ENCODE results near the gene RAP1B. TPM values are rescaled to one million over a fixed set of nuclear protein-coding genes. Genes with fewer than 3 reads are reported as not detected.

RAP1B gene
- total RNA-seq, 4 donors from 2014 or later, result 180 to 380 (median 224) TPM

- intact Hi-C loops (cut with DNase I; ENCODE audit: low total_unique reads) (no loop called here), in situ Hi-C loops (cut with MboI; ENCODE audit: low pct_ligation_motif_present in 1 of 4, low pct_unique_long_range_greater_than_20kb in 1 of 4, low sequenced_read_pairs in 3 of 4) (no loop called here)
- TF ChIP-seq POLR2A (IDR thresholded peaks at IDR 0.05) (no peak), CTCF (IDR thresholded peaks at IDR 0.05) (no peak), EP300 (IDR thresholded peaks at IDR 0.05; ENCODE audit: low read depth) (no peak), POLR2AphosphoS5 (IDR thresholded peaks at IDR 0.05) (no peak)
- H3K36me3 ChIP-seq, result peaks cover 0 to 18% (median 8%) of the 10 kb centered on the region in 4 donors
- no peak for DNase-seq
- H3K9me3 ChIP-seq, result no peaks in the 10 kb centered on the region
- H3K27me3 ChIP-seq, result no peaks in the 10 kb centered on the region
- no peak overlapping the region for H3K4me3 ChIP-seq
- no peak overlapping the region for H3K27ac ChIP-seq
- H3K4me1 ChIP-seq, result peaks cover 5 to 26% (median 7%) of the 10 kb centered on the region in 4 donors
- WGBS, 2 donors (ENCODE audit: low coverage in 1 of 2), result 80% methylated on average over 1 of the region's 1 CpG; no CpG with 5 or more reads in 1 of the 2 donors
Observed at GRCh38 chr12:68647507-68647906, 36.8 kb downstream of the RAP1B start.

- 52 to 56% methylated on average over 3 of the region's 3 CpGs for WGBS, 2 donors (ENCODE audit: low coverage in 1 of 2)
- in situ Hi-C loops (cut with MboI; ENCODE audit: low pct_ligation_motif_present in 1 of 4, low pct_unique_long_range_greater_than_20kb in 1 of 4, low sequenced_read_pairs in 3 of 4), result no loop called here
- no peaks in the 10 kb centered on the region for H3K9me3 ChIP-seq
- no peaks in the 10 kb centered on the region for H3K27me3 ChIP-seq
- no peak for DNase-seq
- intact Hi-C loops (cut with DNase I; ENCODE audit: low total_unique reads), result no loop called here
- H3K27ac ChIP-seq, result peak overlapping the region in 1 of 4 donors; percentile 5
- H3K4me1 ChIP-seq, result peaks cover 5 to 26% (median 7%) of the 10 kb centered on the region in 4 donors
- no peak for TF ChIP-seq CTCF (IDR thresholded peaks at IDR 0.05)
- TF ChIP-seq POLR2AphosphoS5 (IDR thresholded peaks at IDR 0.05), result no peak
- no peak for TF ChIP-seq EP300 (IDR thresholded peaks at IDR 0.05; ENCODE audit: low read depth)
- TF ChIP-seq POLR2A (IDR thresholded peaks at IDR 0.05), result no peak
- H3K36me3 ChIP-seq, result peaks cover 0 to 24% (median 11%) of the 10 kb centered on the region in 4 donors
- H3K4me3 ChIP-seq, result no peak overlapping the region
Observed at GRCh38 chr12:68648179-68648578, 37.5 kb downstream of the RAP1B start.

- H3K4me1 ChIP-seq, result no peaks in the 10 kb centered on the region
- H3K27ac ChIP-seq, result no peak overlapping the region
- DNase-seq, result no peak
- H3K4me3 ChIP-seq, result no peak overlapping the region
- H3K36me3 ChIP-seq, result peaks cover 0 to 7% (median 2%) of the 10 kb centered on the region in 4 donors
- intact Hi-C loops (cut with DNase I; ENCODE audit: low total_unique reads) (no loop called here), in situ Hi-C loops (cut with MboI; ENCODE audit: low pct_ligation_motif_present in 1 of 4, low pct_unique_long_range_greater_than_20kb in 1 of 4, low sequenced_read_pairs in 3 of 4) (no loop called here)
- no peak for TF ChIP-seq EP300 (IDR thresholded peaks at IDR 0.05; ENCODE audit: low read depth)
- peak in 1 of 3 donors; percentile 3 for TF ChIP-seq POLR2AphosphoS5 (IDR thresholded peaks at IDR 0.05)
- no peak for TF ChIP-seq POLR2A (IDR thresholded peaks at IDR 0.05)
- H3K9me3 ChIP-seq, result no peaks in the 10 kb centered on the region
- WGBS, 2 donors (ENCODE audit: low coverage in 1 of 2), result 75 to 81% methylated on average over 3 of the region's 3 CpGs
- no peaks in the 10 kb centered on the region for H3K27me3 ChIP-seq
Observed at GRCh38 chr12:68665016-68665569, 54.4 kb downstream of the RAP1B start.

GRCh38 chr12:68667291-68667690, 56.6 kb downstream of the RAP1B start:
- no peaks in the 10 kb centered on the region for H3K9me3 ChIP-seq
- 67 to 100% methylated on average over 1 of the region's 1 CpG for WGBS, 2 donors (ENCODE audit: low coverage in 1 of 2)
- no peak for DNase-seq
- H3K27me3 ChIP-seq, result no peaks in the 10 kb centered on the region
- no peaks in the 10 kb centered on the region for H3K4me1 ChIP-seq
- TF ChIP-seq POLR2AphosphoS5 (IDR thresholded peaks at IDR 0.05) (no peak), CTCF (IDR thresholded peaks at IDR 0.05) (no peak), POLR2A (IDR thresholded peaks at IDR 0.05) (no peak), EP300 (IDR thresholded peaks at IDR 0.05; ENCODE audit: low read depth) (no peak)
- H3K27ac ChIP-seq, result no peak overlapping the region
- H3K4me3 ChIP-seq, result no peak overlapping the region
- no peaks in the 10 kb centered on the region for H3K36me3 ChIP-seq
- in situ Hi-C loops (cut with MboI; ENCODE audit: low pct_ligation_motif_present in 1 of 4, low pct_unique_long_range_greater_than_20kb in 1 of 4, low sequenced_read_pairs in 3 of 4) (no loop called here), intact Hi-C loops (cut with DNase I; ENCODE audit: low total_unique reads) (no loop called here)

GRCh38 chr12:68667896-68668295, 57.2 kb downstream of the RAP1B start:
- Histone ChIP-seq H3K36me3 (no peaks in the 10 kb centered on the region), H3K9me3 (no peaks in the 10 kb centered on the region), H3K27ac (no peak overlapping the region), H3K4me1 (no peaks in the 10 kb centered on the region), H3K4me3 (no peak overlapping the region), H3K27me3 (no peaks in the 10 kb centered on the region)
- DNase-seq, result no peak
- intact Hi-C loops (cut with DNase I; ENCODE audit: low total_unique reads) (no loop called here), in situ Hi-C loops (cut with MboI; ENCODE audit: low pct_ligation_motif_present in 1 of 4, low pct_unique_long_range_greater_than_20kb in 1 of 4, low sequenced_read_pairs in 3 of 4) (no loop called here)
- TF ChIP-seq POLR2AphosphoS5 (IDR thresholded peaks at IDR 0.05) (peak in 1 of 3 donors; percentile 29), EP300 (IDR thresholded peaks at IDR 0.05; ENCODE audit: low read depth) (no peak), CTCF (IDR thresholded peaks at IDR 0.05) (no peak), POLR2A (IDR thresholded peaks at IDR 0.05) (no peak)
- WGBS, 2 donors (ENCODE audit: low coverage in 1 of 2), result 75% methylated on average over 1 of the region's 1 CpG; no CpG with 5 or more reads in 1 of the 2 donors
